HTR-8/SVneo (cell line): Measurements from ENCODE around the gene DLEC1.

Experiments used
- DNase-seq: peaks from one replicate; pipeline ENCODE4 v3.0.0; 2011; ENCODE audit warnings: low spot score, mixed read lengths; ENCODE audit not compliant: insufficient read length
- FAIRE-seq: peaks from 2 replicates; lab custom pipeline; 2011; peaks lifted over from hg19 to GRCh38; lab: Jason Lieb, UNC

Gene DLEC1

GRCh38 chr3:38167591-38167990, 128.6 kb downstream of the DLEC1 start:
- DNase-seq (no peak), FAIRE-seq (no peak)

- FAIRE-seq (no peak), DNase-seq (no peak)
These were observed 129.4 kb downstream of the DLEC1 start for GRCh38 chr3:38168151-38169026.

- FAIRE-seq = no peak
- no peak for DNase-seq
These were observed 130.0 kb downstream of the DLEC1 start for GRCh38 chr3:38169027-38169317.

GRCh38 chr3:38170722-38171121, 131.7 kb downstream of the DLEC1 start:
- FAIRE-seq (no peak), DNase-seq (no peak)

DNA sequence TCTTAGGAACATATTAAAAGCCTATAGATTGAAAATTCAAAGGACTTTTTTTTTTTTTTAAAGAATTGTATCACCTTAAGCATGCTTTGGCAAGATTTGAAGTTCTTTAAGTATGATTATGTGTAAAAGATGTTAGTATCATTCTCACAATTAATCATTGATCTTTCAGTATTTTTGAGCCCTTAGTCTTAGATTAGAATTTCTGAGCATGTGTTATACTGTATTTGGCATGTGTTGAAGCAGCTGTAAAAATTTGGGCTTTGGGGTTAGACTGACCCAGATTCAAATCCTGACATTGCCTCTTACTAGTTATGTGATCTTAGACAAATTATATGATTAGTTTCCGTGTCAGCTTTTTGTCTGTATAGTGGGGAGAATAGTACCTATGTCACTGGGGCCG, 132.6 kb downstream of the DLEC1 start:
- FAIRE-seq = no peak
- no peak for DNase-seq
